Measurements from ENCODE around the gene DRAP1. TPM values are rescaled to one million over a fixed set of nuclear protein-coding genes. Genes with fewer than 3 reads are reported as not detected.

The DRAP1 gene
- total RNA-seq, 1 experiment from 2014 or later: 114 TPM

DNA sequence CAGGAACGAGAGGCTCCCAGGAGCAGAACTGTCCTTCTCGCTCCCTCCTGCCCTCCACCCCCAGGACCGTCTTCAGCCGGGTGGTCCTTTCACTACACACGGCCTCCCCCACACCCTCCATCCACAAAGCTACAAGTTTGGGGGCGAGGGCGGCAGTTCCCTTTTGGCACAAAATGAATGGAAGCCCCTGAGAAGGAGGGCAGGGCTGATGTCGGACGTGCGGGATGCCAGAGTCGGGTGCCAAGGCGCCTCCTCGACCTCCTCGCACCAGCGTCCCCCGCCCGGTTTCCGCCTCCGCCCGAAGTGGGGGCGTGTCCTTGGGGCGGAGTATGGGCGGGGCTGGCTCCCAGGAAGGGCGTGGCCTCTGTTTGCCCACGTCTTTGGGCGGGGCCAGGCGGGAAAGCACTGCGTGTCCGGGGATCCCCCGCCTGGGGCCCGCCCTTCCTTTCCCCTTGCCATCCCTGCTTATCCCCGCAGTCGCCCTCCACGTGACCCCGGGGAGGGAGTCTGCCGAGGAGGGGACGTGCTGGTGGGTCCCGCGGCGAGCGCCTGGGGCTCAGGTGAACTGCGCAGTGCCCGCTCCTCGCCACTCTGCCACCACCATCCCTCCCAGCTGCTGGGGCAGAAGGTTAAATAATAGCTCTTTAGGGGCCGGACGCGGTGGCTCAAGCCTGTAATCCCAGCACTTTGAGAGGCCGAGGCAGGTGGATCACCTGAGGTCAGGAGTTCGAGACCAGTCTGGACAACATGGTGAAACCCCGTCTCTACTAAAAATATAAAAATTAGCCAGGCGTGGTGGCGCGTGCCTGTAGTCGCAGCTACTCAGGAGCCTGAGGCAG, 45.7 kb upstream of the DRAP1 start (continued):
- TF ChIP-seq, protein P1, sequence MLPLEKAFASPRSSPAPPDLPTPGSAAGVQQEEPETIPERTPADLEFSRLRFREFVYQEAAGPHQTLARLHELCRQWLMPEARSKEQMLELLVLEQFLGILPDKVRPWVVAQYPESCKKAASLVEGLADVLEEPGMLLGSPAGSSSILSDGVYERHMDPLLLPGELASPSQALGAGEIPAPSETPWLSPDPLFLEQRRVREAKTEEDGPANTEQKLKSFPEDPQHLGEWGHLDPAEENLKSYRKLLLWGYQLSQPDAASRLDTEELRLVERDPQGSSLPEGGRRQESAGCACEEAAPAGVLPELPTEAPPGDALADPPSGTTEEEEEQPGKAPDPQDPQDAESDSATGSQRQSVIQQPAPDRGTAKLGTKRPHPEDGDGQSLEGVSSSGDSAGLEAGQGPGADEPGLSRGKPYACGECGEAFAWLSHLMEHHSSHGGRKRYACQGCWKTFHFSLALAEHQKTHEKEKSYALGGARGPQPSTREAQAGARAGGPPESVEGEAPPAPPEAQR (CRISPR knock-in tag; IDR thresholded peaks at IDR 0.05): 0 out of 2 replicates have a peak, but pooled peaks have one; percentile 37
- TF ChIP-seq NFE2L1 (CRISPR knock-in tag; IDR thresholded peaks at IDR 0.05) (no peak), ZNF138 (CRISPR knock-in tag; conservative IDR thresholded peaks at IDR 0.05) (no peak), GRHL2 (CRISPR knock-in tag; IDR thresholded peaks at IDR 0.05; ENCODE audit: insufficient replicate concordance, severe bottlenecking) (no peak), IRF2 (CRISPR knock-in tag; IDR thresholded peaks at IDR 0.05; ENCODE audit: borderline replicate concordance, low read depth) (no peak)

DNA sequence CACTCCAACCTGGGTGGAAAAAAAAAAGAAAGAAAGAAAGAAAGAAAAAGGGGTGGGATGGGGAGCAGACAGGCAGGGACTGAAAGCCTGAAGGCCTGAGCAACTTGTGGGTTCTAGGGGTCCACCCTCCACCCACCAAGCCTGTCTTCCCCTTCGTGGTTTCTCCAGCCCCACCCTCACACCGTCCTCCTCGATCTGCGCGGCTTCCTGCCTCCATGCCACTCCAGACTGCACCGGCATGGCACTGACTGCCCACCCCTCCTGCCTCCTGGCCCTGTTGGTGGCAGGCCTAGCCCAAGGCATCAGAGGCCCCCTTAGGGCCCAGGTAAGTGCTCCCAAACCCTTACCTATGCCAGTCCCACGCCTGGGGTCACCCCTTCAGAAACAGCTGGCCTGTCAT, 39.6 kb upstream of the DRAP1 start, which contains the start of gene CTSW:
Gene CTSW (plus strand): TSS at position 221 of the 400 bp plus-strand sequence. CDS start 18 bp downstream, at position 239.
- POLR2A ChIA-PET: interaction anchor here (0.6 to 1.1 kb wide), 2 partner anchors 9 to 10 kb away, joined by 3 read pairs; partner anchors contain the start of gene FIBP

More for the DNA sequence above, 39.6 kb upstream of the DRAP1 start, which contains the start of gene CTSW:
- TF ChIP-seq NFATC4 (CRISPR knock-in tag; IDR thresholded peaks at IDR 0.05) (no peak), CREB1 (CRISPR knock-in tag; IDR thresholded peaks at IDR 0.05) (no peak), ZNF416 (CRISPR knock-in tag; IDR thresholded peaks at IDR 0.05) (no peak), FOXP1 (CRISPR knock-in tag; IDR thresholded peaks at IDR 0.05; ENCODE audit: borderline replicate concordance) (no peak), GRHL2 (CRISPR knock-in tag; IDR thresholded peaks at IDR 0.05; ENCODE audit: insufficient replicate concordance, severe bottlenecking) (no peak), NR2C2 (CRISPR knock-in tag; IDR thresholded peaks at IDR 0.05) (no peak), SMAD3 (CRISPR knock-in tag; IDR thresholded peaks at IDR 0.05; ENCODE audit: borderline replicate concordance) (no peak), CREM (CRISPR knock-in tag; IDR thresholded peaks at IDR 0.05) (no peak), ZNF671 (CRISPR knock-in tag; IDR thresholded peaks at IDR 0.05) (no peak), RELA (CRISPR knock-in tag; IDR thresholded peaks at IDR 0.05; ENCODE audit: borderline replicate concordance) (no peak), ELF4 (CRISPR knock-in tag; IDR thresholded peaks at IDR 0.05; ENCODE audit: low read depth) (no peak), CBFB (CRISPR knock-in tag; IDR thresholded peaks at IDR 0.05; ENCODE audit: low read depth) (no peak)
- TF ChIP-seq, protein P2, sequence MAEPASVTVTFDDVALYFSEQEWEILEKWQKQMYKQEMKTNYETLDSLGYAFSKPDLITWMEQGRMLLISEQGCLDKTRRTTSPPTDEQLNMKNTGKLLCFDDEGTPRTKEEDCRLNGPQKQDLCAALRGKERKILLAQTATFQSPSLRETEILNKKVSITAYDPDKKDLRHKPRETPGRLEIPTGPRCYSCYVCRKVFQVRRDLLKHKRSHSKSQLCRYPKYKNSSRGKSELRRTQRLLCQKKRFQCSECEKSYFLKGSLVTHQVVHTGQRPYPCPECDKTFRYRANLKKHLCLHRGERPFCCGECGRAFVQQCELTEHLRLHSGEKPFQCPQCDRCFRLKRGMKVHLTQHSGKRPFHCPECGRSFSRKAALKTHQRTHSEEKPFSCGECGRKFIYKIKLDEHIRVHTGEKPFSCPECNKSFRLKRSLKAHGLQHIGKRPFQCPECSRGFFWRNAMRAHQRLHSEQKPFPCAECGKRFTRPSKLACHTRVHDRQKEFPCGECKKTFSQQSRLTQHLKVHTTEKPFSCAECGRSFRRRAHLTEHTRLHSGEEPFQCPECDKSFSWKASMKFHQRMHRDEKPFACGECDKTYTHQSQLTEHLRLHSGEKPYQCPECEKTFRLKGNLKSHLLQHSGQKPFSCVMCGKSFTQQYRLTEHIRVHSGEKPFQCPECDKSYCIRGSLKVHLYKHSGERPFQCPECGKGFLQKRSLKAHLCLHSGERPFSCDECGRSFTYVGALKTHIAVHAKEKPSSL (CRISPR knock-in tag; conservative IDR thresholded peaks at IDR 0.05): no peak
- TF ChIP-seq, protein P3, sequence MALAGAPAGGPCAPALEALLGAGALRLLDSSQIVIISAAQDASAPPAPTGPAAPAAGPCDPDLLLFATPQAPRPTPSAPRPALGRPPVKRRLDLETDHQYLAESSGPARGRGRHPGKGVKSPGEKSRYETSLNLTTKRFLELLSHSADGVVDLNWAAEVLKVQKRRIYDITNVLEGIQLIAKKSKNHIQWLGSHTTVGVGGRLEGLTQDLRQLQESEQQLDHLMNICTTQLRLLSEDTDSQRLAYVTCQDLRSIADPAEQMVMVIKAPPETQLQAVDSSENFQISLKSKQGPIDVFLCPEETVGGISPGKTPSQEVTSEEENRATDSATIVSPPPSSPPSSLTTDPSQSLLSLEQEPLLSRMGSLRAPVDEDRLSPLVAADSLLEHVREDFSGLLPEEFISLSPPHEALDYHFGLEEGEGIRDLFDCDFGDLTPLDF (CRISPR knock-in tag; IDR thresholded peaks at IDR 0.05): no peak
- TF ChIP-seq, protein P4, sequence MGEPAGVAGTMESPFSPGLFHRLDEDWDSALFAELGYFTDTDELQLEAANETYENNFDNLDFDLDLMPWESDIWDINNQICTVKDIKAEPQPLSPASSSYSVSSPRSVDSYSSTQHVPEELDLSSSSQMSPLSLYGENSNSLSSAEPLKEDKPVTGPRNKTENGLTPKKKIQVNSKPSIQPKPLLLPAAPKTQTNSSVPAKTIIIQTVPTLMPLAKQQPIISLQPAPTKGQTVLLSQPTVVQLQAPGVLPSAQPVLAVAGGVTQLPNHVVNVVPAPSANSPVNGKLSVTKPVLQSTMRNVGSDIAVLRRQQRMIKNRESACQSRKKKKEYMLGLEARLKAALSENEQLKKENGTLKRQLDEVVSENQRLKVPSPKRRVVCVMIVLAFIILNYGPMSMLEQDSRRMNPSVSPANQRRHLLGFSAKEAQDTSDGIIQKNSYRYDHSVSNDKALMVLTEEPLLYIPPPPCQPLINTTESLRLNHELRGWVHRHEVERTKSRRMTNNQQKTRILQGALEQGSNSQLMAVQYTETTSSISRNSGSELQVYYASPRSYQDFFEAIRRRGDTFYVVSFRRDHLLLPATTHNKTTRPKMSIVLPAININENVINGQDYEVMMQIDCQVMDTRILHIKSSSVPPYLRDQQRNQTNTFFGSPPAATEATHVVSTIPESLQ (CRISPR knock-in tag; IDR thresholded peaks at IDR 0.05): no peak
- Mint-ChIP-seq H3K4me3 (no peak within 1 kb of the TSS), H3K27me3 (ENCODE audit: low read depth) (peaks cover 14% of the 10 kb centered on the region), H3K9me3 (no peaks in the 10 kb centered on the region), H3K4me1 (peaks cover 2% of the 10 kb centered on the region), H3K36me3 (peaks cover 20% of the 10 kb centered on the region), H3K27ac (no peak within 1 kb of the TSS)
- CTCF ChIA-PET: interaction anchor here (1.0 to 2.7 kb wide), 6 partner anchors 8 to 143 kb away, joined by 3 to 24 read pairs (median 4); partner anchors contain the start of genes CCDC85B, FIBP and MUS81
- no peak for DNase-seq (ENCODE audit: low spot score)
- ATAC-seq: no peak
